GM18873 (cell line): ENCODE results near the gene FYCO1.
"Not testable (repeated sequence)": the region's sequence is repeated elsewhere in the genome, so short reads cannot be mapped to it uniquely, and the experiment has no call there.

Experiments
- ATAC-seq: cut with Tn5 transposase; IDR thresholded peaks from one replicate; pipeline ENCODE4 v1.9.1; 2021; ENCODE audit warnings: mild to moderate bottlenecking, moderate library complexity, moderate number of reproducible peaks; ENCODE audit not compliant: unreplicated experiment, low FRiP score

The FYCO1 gene

DNA sequence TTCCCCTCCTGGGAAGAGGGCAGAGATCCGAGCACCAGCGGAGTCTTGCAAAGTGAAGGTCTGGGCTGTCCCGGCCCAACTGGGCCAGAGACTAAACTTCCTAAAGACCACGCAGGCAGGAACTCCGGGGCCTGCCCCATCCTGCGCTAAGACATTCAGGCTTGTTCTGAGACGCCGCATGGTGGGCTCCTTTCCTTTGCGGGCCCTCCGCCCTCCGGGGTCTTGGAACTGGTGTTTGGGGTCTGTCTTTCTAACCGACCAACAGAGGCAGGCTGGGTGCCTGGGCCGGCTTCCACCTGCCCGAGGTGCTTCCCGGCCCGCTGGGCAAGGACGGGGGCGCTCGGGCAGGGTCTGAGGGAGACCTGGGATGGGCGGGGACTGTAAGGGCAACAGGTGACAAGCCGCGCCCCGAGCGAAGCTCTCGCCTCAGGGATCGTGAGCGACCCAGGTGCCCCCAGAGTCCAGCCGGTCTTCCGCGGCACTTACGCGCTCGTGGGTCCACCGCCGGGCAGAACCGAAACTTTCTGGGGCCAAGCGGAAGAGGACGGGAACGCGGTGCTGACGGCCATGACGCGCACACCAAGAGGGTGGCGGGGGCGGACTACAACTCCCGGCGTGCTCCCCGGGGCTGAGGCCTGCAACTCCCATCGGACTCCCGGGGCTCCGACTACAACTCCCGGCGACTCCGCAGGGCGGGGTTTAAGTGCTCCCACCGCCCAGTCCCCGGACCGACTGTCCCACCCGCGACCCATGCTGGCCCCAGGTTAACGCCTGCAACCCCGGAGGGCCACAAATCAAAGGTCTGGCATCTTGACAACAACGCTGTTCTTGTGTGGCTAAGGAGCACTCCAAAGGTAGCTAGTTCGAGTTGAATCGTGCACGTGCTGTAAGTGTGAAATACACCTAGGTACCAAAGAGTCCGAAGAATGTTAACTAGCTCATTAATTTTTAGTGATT is at the start of gene FYCO1:
FYCO1 (minus strand) TSS at position 589 of the 957 bp plus-strand sequence. CDS start 10,914 bp downstream, outside the sequence.
- peak; percentile 73 for ATAC-seq

DNA sequence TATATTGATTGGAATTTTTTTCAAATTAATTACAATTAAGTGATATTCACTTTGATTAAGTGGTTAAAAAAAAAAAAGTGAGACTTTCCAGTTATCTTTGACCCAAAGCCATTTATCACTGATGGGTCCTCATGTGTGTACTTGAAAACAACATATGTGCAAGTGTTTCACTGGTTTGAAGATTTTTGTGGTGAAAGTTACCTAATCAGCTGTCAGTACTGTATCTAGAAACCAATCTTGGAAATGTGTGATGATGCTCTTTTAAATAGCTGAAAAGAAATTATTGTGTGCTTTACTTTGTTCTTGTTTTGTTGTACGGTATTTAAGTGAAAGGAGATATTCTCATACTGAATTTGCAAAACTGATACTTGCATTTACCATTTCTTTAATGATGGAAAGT is 43.3 kb upstream of the FYCO1 start:
- ATAC-seq = no peak

DNA sequence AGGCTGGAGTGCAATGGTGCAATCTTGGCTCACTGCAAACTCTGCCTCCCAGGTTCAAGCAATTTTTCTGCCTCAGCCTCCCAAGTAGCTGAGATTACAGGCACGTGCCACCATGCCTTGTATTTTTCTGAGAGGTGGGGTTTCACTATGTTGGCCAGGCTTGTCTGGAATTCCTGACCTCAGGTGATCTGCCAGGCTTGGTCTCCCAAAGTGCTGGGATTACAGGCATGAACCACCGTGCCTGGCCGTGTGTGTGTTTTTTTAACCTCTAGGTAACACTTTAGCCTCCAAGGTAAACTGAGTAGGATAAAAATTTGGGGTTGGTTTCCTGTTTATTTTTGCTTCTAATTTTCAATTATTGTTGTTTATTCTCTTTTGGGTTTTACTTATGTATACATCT is 42.4 kb upstream of the FYCO1 start:
- not testable (repeated sequence) for ATAC-seq

DNA sequence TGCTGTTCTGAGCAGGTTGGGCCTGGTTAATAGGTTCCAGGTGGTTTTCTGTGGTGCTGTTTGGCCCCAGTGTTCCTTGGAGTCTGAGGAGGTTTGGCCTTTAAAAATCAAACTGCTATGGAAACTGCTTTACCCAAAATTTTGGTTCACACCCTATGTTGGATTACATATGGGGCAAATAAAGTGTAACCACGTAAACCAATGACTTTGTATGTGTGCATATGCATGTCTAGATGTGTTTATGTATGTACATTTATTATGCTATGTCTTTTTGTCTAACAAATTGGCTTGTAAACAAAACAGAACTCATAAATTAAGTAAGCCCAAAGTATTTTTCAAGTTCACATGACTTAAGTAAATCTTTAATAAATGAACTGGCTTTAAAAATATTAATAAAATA is 40.6 kb upstream of the FYCO1 start:
- no peak for ATAC-seq

DNA sequence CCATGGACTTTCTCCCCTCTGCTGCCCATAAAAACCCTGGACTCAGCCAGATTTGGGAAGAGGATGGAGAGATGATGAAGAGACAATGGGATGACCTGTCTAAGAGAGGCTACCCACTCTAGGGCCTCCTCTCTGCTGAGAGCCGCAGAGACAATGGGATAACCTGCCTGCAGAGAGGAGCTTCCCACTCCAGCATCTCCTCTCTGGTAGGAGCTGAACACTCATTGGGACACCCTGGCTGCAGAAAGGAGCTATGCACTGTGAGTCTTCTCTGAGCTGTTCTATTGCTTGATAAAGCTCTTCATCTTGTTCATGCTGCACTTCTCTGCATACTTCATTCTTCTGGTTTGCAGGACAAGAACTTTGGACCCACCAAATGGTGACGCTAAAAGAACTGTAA is 36.1 kb upstream of the FYCO1 start:
- no peak for ATAC-seq

DNA sequence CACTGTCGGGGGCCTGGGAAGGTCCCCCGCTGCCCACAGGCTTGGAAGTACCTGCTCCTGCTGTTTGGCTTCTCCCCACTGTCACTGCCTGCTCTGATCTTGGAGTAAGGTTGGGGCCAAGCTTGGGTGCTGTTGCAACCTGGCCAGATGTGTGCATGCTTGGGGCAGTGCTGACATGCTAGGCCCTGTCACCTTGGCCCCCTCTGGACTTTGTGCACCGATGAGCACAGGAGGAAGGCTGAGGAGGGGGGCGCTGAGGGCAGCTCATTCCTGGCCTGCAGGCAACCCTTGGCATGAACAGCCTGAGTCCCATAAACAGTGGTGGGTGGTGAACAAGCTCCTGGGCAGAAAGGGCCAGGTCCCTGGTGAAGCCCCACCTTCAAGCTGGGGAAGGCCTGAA is 35.6 kb upstream of the FYCO1 start:
- ATAC-seq = no peak

DNA sequence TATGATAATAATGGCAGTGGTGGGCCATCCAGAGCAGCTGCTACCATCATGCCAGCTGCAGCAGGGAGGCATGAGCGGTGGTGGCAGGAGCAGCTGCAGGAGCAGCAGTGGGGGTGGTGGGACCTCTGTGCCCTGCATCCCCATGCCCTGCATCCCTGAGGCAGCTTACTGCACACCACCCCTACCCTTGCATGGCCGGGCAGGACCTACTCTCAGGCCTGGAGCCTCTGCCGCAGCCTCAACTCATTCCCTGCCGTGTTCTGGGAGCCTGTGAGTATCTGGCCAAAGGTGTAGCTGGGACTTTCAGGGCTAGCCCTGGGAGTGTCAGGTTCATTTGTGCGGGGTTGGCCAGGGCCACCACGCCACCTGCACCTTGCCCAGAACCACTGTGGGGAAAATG is 35.0 kb upstream of the FYCO1 start:
- ATAC-seq = no peak

DNA sequence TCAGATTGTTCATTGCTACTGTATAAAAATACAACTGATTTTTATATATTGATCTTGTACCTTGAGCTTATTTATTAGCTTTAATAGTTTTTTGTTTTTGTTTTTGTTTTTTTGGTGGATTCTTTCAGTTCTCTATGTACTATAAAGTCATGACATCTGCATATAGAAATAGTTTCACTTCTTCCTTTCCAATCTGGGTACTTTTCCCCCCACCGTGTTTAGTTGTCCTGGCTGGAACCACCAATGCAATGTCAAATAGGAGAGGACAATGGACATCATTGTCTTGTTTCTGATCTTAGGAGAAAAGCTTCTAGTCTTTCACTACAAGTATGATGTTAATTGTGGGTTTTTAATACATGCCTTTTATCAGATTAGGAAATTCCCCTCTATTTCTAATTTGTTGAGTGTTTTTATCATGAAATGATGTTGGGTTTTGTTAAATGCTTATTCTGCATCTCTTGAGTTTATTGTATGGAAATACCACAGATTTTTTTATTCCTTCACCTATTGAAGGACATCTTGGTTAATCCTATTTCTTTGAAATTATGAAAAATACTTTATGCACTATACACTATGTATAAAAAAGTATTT is 34.4 kb upstream of the FYCO1 start:
- ATAC-seq = no peak

DNA sequence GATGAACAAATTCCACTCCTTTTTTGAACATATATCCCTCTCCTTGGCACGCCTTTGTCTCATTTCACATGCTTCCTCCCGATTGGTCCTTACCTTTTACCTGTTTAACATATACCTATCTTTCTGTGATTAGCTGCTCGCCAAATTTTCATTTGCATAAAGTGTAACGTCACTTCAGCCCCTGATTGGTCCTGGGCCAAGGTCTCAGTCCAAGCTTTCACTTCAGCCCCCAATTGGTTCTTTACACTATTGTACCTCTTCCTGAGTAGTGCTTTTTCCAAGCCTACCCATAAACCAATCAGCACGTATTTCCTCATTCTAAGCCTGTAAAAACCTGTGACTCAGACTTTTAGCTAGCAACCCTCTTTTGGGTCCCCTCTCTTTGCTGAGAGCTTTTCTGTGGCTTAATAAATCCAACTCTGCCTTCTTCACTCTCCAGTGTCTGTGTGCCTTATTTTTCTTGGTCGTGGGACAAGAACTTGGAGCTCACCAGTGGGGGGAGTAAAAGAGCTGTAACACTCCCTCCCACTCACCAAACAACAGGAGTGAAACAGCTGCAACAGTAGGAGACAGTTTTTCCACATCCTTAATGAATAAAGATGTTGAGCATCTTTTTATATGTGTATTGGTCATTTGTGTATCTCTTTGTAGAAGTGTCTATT is 32.2 kb upstream of the FYCO1 start:
- ATAC-seq = no peak

DNA sequence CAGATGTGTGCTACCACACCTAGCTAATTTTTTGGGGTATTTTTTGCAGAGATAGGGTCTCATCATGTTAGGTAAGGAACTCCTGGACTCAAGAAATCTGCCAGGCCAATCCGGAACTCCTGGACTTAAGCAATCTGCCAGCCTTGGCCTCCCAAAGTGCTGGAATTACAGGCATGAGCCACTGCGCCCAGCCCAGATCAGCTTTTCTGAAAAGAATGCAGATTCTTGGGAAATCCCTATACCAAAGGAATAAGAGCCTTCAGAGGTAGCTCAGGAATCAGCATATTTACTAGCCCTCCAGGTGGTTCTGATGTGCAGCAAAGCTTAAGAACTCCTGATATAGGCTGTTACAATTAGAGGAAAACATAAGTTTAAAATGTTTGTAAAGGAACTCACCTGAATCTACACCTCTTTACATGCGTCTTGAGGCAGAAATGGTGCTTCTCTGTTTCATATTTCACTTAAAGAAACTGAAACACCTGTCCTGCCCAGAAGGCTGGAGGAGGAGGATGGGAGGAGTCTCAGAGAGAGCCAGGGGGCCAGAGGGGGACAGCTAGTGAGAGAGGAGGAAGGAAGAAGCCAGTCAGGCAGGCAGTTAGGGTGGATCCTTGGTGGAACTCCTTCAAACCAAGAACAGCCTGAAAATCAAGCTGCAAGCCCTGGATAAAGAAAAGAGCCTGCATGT is 31.5 kb upstream of the FYCO1 start, which contains the start of gene XCR1:
XCR1 (minus strand) TSS at position 463 of the 685 bp plus-strand sequence. CDS start 5,536 bp downstream, outside the sequence.
- no peak for ATAC-seq

DNA sequence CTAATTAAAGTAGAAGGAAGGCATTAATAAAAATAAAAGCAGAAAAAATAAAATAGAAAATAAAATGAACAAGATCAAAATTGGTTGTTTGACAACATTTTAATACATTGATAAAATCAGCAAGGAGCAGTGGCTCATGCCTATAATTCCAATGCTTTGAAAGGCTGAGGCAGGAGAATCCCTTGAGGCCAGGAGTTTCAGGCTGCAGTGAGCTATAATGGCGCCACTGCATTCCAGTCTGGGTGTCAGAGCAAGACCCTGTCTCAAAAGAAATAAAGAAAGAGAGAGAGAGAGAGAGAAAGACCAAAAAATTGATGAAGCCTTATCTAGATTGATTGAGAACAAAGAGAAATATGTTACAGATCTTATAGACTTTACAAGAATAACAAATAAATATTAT is 29.5 kb upstream of the FYCO1 start:
- no peak for ATAC-seq

DNA sequence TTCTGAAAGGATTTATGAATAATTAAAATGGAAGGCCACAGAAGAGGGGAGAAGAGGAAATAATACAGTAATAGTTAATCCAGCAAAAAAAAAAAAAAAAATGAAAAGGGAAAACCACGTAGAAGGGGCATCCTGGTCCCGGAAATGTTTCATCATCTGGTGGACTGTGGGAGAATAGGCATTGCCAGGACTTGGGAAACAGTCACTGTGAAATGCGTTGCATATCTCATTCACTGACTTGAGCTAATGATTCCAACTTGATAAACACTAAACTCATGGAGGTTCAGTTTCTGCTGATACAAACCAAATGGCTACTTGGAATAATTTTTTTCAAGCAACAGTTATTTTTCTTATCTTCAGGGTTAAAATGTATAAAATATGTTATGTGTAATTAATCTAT is 28.5 kb upstream of the FYCO1 start:
- no peak for ATAC-seq

DNA sequence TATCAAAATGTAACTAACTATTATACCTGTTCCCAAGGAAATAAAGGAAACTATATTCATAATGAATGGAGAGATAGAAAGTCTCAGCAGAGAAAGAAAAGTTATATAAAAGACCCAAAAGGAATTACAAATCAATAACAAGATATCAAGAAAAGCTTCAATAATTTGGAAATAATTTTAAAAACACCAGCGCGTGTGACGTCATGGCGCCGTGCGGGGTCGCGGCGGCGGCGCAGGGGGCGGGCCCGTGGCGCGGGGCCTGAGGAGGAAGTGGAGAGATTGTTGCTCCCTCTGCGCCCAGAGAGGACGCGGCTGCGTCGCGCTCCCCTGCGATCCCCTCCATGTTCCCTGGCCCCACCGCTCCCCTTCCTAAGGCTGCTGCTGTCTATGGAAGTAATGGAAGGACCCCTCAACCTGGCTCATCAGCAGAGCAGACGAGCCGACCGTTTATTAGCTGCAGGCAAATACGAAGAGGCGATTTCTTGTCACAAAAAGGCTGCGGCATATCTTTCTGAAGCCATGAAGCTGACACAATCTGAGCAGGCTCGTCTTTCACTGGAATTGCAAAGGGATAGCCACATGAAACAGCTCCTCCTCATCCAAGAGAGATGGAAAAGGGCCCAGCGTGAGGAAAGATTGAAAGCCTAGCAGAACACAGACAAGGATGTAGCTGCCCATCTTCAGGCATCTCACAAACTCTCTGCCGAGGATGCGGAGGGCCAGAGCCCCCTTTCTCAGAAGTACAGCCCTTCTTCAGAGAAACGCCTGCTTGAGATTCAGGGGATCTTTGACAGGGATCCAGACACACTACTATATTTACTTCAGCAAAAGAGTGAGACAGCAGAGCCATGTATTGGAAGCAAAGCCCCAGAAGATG is 27.5 kb upstream of the FYCO1 start:
- no peak for ATAC-seq

DNA sequence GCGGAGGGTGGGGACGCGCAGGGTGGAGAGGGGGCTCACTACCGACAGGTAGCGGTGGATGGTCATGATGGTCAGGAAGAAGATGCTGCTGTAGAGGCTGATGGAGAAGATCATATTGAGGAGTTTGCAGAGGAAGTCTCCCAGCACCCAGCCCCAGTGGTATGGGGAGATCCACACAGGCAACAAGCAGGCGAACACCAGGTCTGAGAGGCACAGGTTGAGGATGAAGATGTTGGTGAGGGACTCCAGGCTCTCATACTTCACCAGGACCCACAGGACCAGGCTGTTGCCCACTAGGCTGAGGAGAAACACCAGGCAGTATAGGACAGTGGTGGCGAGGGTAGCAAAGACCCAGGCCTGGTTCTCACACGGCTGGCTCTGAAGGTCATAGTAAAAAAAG is 25.9 kb upstream of the FYCO1 start:
- no peak for ATAC-seq

DNA sequence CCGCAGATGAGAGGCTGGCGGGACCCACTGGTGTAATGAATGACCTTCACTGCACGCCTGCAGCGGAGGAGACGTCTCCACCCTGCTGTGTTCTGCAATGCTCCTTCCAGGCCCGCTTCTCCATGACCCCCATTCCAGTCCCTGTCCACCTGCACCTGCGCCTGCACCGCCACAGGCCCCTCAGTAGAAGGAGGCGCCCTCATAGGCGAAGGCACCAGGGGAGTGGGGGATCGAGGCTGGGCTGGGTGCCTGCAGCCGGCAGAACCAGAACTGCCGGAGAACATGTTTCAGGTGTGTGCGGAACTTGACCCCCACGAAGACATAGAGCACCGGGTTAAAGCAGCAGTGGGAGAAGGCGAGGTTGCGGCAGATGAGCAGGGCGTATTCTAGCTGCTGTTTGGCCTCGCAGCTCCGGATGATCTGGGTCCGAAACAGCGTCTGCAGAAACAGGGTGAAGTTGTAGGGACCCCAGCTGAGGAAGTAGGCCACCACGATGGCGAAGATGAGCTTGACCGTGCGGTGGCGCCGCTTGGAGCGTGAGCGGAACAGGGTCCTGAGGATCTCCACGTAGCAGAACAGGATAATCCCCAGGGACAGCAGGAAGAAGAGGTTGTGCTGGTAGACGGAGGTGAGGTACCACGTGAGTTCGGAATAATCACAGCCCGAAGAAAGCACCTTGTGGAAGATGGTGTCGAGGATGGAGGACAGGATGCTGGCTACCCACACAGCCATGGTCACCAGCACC is 25.3 kb upstream of the FYCO1 start:
- no peak for ATAC-seq

DNA sequence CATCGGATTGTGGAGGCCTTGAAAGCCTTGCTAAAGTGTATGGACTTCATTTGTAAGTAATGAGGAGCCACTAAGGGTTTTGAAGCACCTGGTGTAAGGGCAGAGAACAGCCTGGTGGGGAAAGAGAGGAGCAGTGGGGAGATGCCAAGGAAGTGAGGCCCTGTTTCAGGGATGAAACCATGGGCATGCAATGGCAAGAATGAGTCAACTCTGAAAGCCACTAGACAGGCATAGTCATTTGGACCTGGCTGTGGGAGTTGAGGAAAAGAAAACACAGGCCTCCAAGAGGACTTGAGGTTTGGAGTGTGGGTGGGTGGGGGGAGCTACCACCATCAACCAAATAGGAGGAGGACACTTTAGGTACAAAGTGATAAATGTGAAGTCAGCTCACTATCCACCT is 24.1 kb upstream of the FYCO1 start:
- no peak for ATAC-seq

DNA sequence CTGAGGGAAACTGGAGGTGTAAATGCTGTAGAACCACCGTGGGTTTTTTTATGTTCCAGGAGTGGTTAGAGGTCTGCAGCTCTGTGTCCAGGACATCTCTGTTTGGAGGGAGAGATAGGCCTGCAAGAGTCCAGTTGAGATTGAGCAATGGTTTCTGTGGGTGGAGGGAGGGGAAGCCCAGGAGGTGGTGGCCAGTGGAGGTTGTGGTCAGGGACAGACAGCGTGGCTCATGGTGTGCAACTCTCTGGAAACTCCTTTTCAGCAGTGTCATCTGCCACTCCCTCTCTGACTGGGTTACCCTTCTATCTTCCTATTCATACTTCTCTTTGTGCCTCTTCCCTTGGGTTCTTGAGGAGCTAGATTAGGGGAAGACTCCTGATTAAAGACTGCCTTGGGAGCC is 22.1 kb upstream of the FYCO1 start:
- no peak for ATAC-seq

DNA sequence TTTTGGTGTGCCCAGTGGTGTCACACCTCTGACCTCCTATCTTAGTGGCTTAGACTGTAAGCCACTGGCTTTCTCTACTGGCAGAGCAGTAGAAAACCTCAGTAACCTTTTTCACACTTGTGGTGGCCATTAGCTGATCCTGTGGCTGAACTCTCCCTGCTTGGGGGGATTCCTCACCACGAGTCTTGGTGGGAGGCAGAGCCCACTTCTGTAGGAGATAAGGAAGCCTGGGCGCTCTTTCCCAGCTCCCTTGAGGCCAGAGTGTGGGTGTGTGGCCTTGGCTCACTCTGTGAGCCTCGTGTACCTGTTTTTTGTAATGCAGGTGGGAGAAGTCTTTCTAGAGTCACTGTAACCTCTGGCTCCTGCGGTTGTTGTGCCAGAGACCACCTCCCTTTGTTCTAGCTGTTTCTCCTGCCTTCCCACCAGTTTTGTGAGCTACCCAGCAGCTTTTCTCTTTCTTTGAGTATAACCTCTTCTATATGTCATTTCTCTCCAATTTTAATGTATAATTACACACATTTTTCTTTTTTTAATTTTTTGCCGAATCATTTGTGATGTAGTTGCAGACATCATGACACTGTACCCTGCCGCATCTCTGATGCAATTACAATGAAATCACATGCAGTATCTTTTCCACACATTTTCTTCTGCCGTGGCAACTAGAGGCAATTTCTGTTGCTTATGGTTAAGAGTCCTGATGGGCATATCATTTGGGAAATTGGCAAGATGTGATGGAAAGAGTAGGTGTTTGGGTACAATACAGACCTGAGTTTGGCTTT is 17.9 kb upstream of the FYCO1 start:
- no peak for ATAC-seq
